Neuronal stem cell (in vitro differentiated cells): ENCODE results near the gene CDH24.
"Not testable (repeated sequence)": the region's sequence is repeated elsewhere in the genome, so short reads cannot be mapped to it uniquely, and the experiment has no call there.

Experiments used
- DNase-seq: peaks from one replicate; pipeline ENCODE4 v3.0.0-alpha.2; 2013; ENCODE audit warnings: low spot score
- H2AFZ ChIP-seq: one replicate; pipeline ENCODE4 v1.6.1; 2013; ENCODE audit warnings: mild to moderate bottlenecking, low read length, inconsistent platforms
- H2AK5ac ChIP-seq: 2 replicates; pipeline ENCODE4 v1.6.1; 2013; ENCODE audit warnings: low read depth, mild to moderate bottlenecking, inconsistent platforms, low read length, moderate library complexity, mixed read lengths
- H2BK120ac ChIP-seq: 2 replicates; pipeline ENCODE4 v1.6.1; 2013; ENCODE audit warnings: low read depth, mild to moderate bottlenecking, inconsistent platforms, low read length, moderate library complexity, mixed read lengths
- H2BK12ac ChIP-seq: one replicate; pipeline ENCODE4 v1.6.1; 2013; ENCODE audit warnings: low read length, inconsistent platforms
- H2BK15ac ChIP-seq: 2 replicates; pipeline ENCODE4 v1.6.1; 2013; ENCODE audit warnings: mild to moderate bottlenecking, low read length, inconsistent platforms, mixed read lengths
- H2BK5ac ChIP-seq: one replicate; pipeline ENCODE4 v1.6.1; 2013; ENCODE audit warnings: inconsistent platforms, mild to moderate bottlenecking, low read length, moderate library complexity
- H3K14ac ChIP-seq: one replicate; pipeline ENCODE4 v1.6.1; 2013; ENCODE audit warnings: low read length, inconsistent platforms
- H3K18ac ChIP-seq: 2 replicates; pipeline ENCODE4 v1.6.1; 2013; ENCODE audit warnings: low read length, inconsistent platforms
- H3K23ac ChIP-seq: 2 replicates; pipeline ENCODE4 v1.6.1; 2013; ENCODE audit warnings: low read depth, mild to moderate bottlenecking, mixed read lengths, low read length, inconsistent platforms; ENCODE audit not compliant: poor library complexity
- H3K27ac ChIP-seq: replicated peaks from 3 replicates; pipeline ENCODE4 v1.5.1; 2013; ENCODE audit warnings: low read length, inconsistent platforms
- H3K27me3 ChIP-seq, 3 experiments: 2 replicates each; pipeline ENCODE4 v1.6.1; 2013; ENCODE audit warnings: low read length in 3 of 3, mild to moderate bottlenecking in 2 of 3, inconsistent platforms in 1 of 3, low read depth in 1 of 3, mixed read lengths in 1 of 3, moderate library complexity in 1 of 3; ENCODE audit not compliant: control insufficient read depth in 3 of 3, insufficient read depth in 3 of 3
- H3K36me3 ChIP-seq, 2 donors: replicated peaks in 1 of 2; 2 replicates each; pipeline ENCODE4 v1.6.1; 2013; ENCODE audit warnings: low read length in 2 of 2; ENCODE audit not compliant: control insufficient read depth in 2 of 2, insufficient read depth in 2 of 2
- H3K4ac ChIP-seq: 2 replicates; pipeline ENCODE4 v1.6.1; 2013; ENCODE audit warnings: inconsistent platforms, mild to moderate bottlenecking, low read length, moderate library complexity
- H3K4me1 ChIP-seq, 2 donors: 1 replicate in 1 of 2; 2 replicates in 1 of 2; pipeline ENCODE4 v1.6.1; 2013; ENCODE audit warnings: low read length in 2 of 2, low read depth in 1 of 2; ENCODE audit not compliant: control insufficient read depth in 2 of 2, insufficient read depth in 1 of 2
- H3K4me2 ChIP-seq: one replicate; pipeline ENCODE4 v1.6.1; 2013; ENCODE audit warnings: mild to moderate bottlenecking, low read length, inconsistent platforms; ENCODE audit not compliant: insufficient read depth, poor library complexity, severe bottlenecking
- H3K4me3 ChIP-seq, 2 donors: 2 replicates each; pipeline ENCODE4 v1.5.1; 2013; ENCODE audit warnings: low read length in 2 of 2, mild to moderate bottlenecking in 2 of 2, inconsistent platforms in 1 of 2, moderate library complexity in 1 of 2
- H3K79me1 ChIP-seq: one replicate; pipeline ENCODE4 v1.6.1; 2013; ENCODE audit warnings: low read depth, mild to moderate bottlenecking, inconsistent platforms, low read length, moderate library complexity
- H3K9ac ChIP-seq: one replicate; pipeline ENCODE4 v1.6.1; 2013; ENCODE audit warnings: mild to moderate bottlenecking, low read depth, low read length, inconsistent platforms; ENCODE audit not compliant: poor library complexity
- H3K9me3 ChIP-seq, 2 donors: replicated peaks in 1 of 2; 2 replicates each; pipeline versions ENCODE3 to v1.6.1; 2013; ENCODE audit warnings: low read length in 2 of 2, mild to moderate bottlenecking in 2 of 2, inconsistent platforms in 1 of 2, low read depth in 1 of 2, mixed read lengths in 1 of 2, moderate library complexity in 1 of 2; ENCODE audit not compliant: control insufficient read depth in 2 of 2, insufficient read depth in 1 of 2
- H4K8ac ChIP-seq: one replicate; pipeline ENCODE4 v1.6.1; 2013; ENCODE audit warnings: low read depth, mild to moderate bottlenecking, inconsistent platforms, low read length, moderate library complexity
- H4K91ac ChIP-seq: one replicate; pipeline ENCODE4 v1.6.1; 2013; ENCODE audit warnings: low read length, low read depth, mild to moderate bottlenecking, inconsistent platforms; ENCODE audit not compliant: poor library complexity
- WGBS, 2 donors: extraction: QIAGEN DNeasy Blood & Tissue Kit; methylation state at CpG; one replicate each; pipeline ENCODE4 v1.1.7; 2013; ENCODE audit warnings: missing lambda C conversion rate in 2 of 2, mixed read lengths in 1 of 2; ENCODE audit not compliant: insufficient read length in 2 of 2, insufficient replicate concordance in 1 of 2; ENCODE audit errors: extremely low coverage in 2 of 2; 5-methylcytosine and 5-hydroxymethylcytosine counted together

Gene CDH24

GRCh38 chr14:23006544-23007419 is 50.5 kb downstream of the CDH24 start:
- H3K18ac ChIP-seq, result peak overlapping the region; percentile 98
- no peak overlapping the region for H2AK5ac ChIP-seq
- peak overlapping the region; percentile 92 for H3K27ac ChIP-seq
- H2BK15ac ChIP-seq, result no peak overlapping the region
- H4K8ac ChIP-seq, result no peak overlapping the region
- H3K36me3 ChIP-seq, result no peaks in the 10 kb centered on the region
- H2BK120ac ChIP-seq, result no peak overlapping the region
- WGBS, 2 donors, result no CpG with 5 or more reads among the region's 62 CpGs
- H3K4me3 ChIP-seq, result peak overlapping the region; percentile 83 to 88
- no peak overlapping the region for H2BK12ac ChIP-seq
- H3K9me3 ChIP-seq, result peaks cover 0 to 8% of the 10 kb centered on the region in 2 donors
- H3K79me1 ChIP-seq, result no peaks in the 10 kb centered on the region
- H2BK5ac ChIP-seq, result peak overlapping the region; percentile 25
- peak; percentile 95 for DNase-seq
- peaks cover 5 to 7% of the 10 kb centered on the region in 2 donors for H3K4me1 ChIP-seq
- H3K23ac ChIP-seq, result peak overlapping the region; percentile 80
- peak overlapping the region; percentile 14 for H4K91ac ChIP-seq
- peak overlapping the region; percentile 89 for H3K9ac ChIP-seq
- H3K4ac ChIP-seq, result no peak overlapping the region
- peak overlapping the region; percentile 56 for H3K14ac ChIP-seq
- peak overlapping the region; percentile 72 for H3K4me2 ChIP-seq
- peak overlapping the region; percentile 84 for H2AFZ ChIP-seq
- H3K27me3 ChIP-seq, result no peaks in the 10 kb centered on the region

GRCh38 chr14:23006188-23006534 is 51.2 kb downstream of the CDH24 start:
- Histone ChIP-seq H2AK5ac (no peak overlapping the region), H2BK5ac (no peak overlapping the region), H3K18ac (no peak overlapping the region), H2AFZ (peak overlapping the region; percentile 84), H4K91ac (no peak overlapping the region), H2BK15ac (no peak overlapping the region), H3K36me3 (no peaks in the 10 kb centered on the region), H3K4me1 (peaks cover 5 to 7% of the 10 kb centered on the region in 2 donors), H3K9me3 (peaks cover 0 to 8% of the 10 kb centered on the region in 2 donors), H3K14ac (no peak overlapping the region), H4K8ac (no peak overlapping the region), H2BK120ac (no peak overlapping the region), H3K23ac (no peak overlapping the region), H3K27me3 (no peaks in the 10 kb centered on the region), H3K4me3 (peak overlapping the region in 1 of 2 donors; percentile 83), H2BK12ac (no peak overlapping the region), H3K27ac (no peak overlapping the region), H3K79me1 (no peaks in the 10 kb centered on the region), H3K4me2 (no peak overlapping the region), H3K4ac (no peak overlapping the region), H3K9ac (no peak overlapping the region)
- WGBS, 2 donors, result no CpG with 5 or more reads among the region's 5 CpGs
- no peak for DNase-seq

- Histone ChIP-seq H2BK15ac (no peak overlapping the region), H3K23ac (no peak overlapping the region), H3K4ac (no peak overlapping the region), H3K79me1 (no peaks in the 10 kb centered on the region), H2AFZ (no peak overlapping the region), H3K9ac (no peak overlapping the region), H3K4me1 (peaks cover 5 to 7% of the 10 kb centered on the region in 2 donors), H3K36me3 (no peaks in the 10 kb centered on the region), H2AK5ac (no peak overlapping the region), H3K9me3 (peaks cover 0 to 8% of the 10 kb centered on the region in 2 donors), H4K91ac (no peak overlapping the region), H2BK120ac (no peak overlapping the region), H3K4me2 (no peak overlapping the region), H3K4me3 (peak overlapping the region in 1 of 2 donors; percentile 83), H3K27ac (no peak overlapping the region), H2BK5ac (no peak overlapping the region), H3K18ac (no peak overlapping the region), H3K27me3 (no peaks in the 10 kb centered on the region), H4K8ac (no peak overlapping the region), H3K14ac (no peak overlapping the region), H2BK12ac (no peak overlapping the region)
- no peak for DNase-seq
- no CpG with 5 or more reads among the region's 3 CpGs for WGBS, 2 donors
Observed at GRCh38 chr14:23005451-23006187, 51.7 kb downstream of the CDH24 start.

GRCh38 chr14:23004274-23004673 is 53.0 kb downstream of the CDH24 start:
- DNase-seq, H4K91ac ChIP-seq, H2BK15ac ChIP-seq, H2AK5ac ChIP-seq, H3K23ac ChIP-seq, H3K36me3 ChIP-seq, H3K4ac ChIP-seq, H3K14ac ChIP-seq, H3K27me3 ChIP-seq, H3K4me1 ChIP-seq, H3K79me1 ChIP-seq, H2BK120ac ChIP-seq, H3K9me3 ChIP-seq, H3K18ac ChIP-seq, H2AFZ ChIP-seq, H3K27ac ChIP-seq, H2BK5ac ChIP-seq, H4K8ac ChIP-seq, H3K9ac ChIP-seq, H3K4me2 ChIP-seq, H2BK12ac ChIP-seq, H3K4me3 ChIP-seq: not testable (repeated sequence)
- WGBS, 2 donors, result no CpG with 5 or more reads among the region's 4 CpGs
